Stimulated activated CD8-positive, alpha-beta memory T cell treated with anti-CD3 and anti-CD28 coated beads, Interleukin-12 subunit alpha, Interleukin-12 subunit beta, amount 100 ng/mL, for 1 hour (primary cell): Measurements from ENCODE around the gene WRNIP1.
"Not testable (repeated sequence)": the region's sequence is repeated elsewhere in the genome, so short reads cannot be mapped to it uniquely, and the experiment has no call there.

ENCODE experiments used
- DNase-seq: peaks from one replicate; pipeline ENCODE4 v3.0.0-alpha.2; 2020; ENCODE audit warnings: low read depth

Gene WRNIP1

DNA sequence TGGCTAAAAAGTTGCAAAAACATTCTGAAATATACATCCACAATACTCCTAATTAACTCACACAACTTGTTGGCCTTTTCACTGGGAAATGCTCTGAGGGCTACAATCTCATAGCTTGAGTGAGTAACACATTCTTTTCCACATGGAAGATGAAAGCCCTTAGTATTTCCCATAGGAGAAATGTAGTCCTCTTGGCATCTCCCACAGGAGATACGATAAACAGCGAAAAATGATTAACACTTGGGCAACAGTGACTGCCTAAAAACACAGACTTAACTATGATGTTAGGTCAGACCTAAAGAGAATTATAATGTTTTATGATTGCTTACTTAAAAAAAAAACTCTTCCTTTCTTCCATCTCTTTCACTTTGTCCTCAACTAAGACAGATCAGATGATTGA lies 23.4 kb upstream of the WRNIP1 start:
- no peak for DNase-seq

DNA sequence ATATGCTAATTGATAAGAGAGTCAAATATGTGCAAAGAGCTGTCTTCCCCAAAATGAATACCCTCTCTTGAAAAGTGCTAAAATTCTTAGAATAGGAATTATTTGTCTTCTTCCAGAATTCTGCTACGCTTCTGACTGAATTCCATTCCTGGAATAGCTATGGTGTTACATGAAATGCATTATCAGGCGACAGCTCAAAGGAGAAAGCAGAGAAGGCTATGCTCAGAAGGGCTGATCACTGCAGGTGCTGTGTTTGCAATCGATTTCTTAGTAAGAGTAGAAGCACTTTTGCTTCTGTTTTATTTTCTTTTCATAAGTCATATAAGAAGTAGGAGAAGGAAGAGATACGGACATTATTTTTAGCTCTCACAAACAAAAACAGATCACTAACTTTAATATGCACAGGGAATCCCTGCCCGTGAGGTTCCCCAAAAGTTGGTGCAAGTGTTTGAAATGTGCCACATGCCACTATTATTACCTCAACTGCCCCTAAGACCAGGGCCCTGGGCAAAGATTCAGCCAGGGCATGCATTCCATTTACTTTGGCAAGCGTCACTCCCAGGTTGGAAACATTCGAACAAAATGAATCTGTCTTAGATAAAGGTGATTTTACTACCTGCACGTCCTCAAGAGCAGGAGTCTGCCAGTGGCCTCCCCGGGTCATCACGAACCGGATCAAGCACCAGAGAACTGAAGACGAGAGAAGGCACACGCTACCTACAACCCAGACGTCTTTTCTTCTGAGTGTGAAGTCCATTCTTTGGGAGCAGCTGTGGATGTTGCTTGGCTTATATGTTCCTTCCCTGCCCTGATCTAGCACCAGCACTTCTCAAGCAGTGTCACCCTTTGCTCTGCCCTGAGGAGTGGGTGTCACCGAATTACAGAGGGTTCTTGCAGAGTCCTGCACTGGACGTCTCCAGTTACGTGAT lies 21.6 kb upstream of the WRNIP1 start:
- no peak for DNase-seq

DNA sequence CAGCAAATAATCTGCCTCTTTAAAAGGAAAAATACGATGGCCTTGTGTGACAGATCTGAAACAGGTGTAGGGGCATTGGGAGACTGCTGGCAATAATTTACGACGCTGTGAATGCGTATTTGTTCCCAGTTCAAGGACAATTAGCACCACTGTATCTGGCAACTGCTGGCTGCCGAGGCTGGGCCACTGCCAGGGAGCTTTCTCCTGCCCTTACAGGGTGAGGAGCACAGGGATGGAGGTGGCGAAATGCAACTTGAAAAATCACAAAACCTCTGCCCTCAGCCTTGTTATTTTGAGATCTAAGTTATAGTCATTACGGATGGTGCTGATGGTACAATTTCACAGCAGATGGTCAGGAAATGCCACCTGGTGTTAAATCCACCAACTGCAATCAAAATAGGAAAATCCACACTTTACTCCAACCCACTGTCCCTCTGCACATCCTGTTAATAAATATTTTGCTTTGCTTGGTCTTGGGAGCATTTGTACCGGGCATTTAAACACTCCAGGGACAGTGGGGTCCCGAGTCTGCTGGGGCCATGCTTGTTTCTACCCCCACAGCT lies 20.9 kb upstream of the WRNIP1 start:
- DNase-seq: no peak

DNA sequence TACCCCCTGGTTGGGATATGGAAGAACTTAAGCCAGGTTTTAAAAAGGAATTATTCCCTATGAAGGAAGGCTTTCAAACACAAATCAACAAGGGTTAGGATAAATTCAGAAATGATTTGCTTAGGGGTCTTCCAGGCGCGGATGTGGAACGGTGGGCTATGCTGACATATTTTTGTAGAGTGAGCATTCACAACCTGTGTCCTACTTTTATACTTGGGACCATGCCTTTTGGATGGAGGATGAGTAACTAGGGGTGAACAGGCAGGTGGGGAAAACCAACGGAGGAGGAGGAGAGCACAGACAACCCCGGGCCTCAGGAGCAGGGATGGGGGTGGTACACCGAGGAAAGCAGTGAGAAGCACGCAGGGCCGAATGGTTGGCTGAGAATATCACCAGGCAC lies 20.4 kb upstream of the WRNIP1 start:
- no peak for DNase-seq

DNA sequence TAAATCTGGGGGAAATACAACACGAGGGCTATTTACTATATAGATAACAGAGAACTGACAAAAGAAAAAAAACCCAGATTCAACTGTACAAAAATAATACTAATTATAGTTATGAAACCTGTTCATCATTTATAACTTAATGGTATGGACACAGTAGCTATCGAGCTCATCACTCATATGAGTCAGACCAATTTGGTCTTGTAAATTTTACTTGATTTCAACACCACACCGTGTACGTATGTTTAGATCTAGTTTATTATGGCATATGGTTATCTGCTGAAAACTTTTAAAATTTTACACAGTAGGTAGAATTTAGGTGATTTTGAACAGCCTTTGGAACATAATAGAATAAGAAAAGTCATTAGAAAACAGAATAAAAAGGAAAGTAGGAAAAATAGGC lies 19.9 kb upstream of the WRNIP1 start:
- DNase-seq: no peak

DNA sequence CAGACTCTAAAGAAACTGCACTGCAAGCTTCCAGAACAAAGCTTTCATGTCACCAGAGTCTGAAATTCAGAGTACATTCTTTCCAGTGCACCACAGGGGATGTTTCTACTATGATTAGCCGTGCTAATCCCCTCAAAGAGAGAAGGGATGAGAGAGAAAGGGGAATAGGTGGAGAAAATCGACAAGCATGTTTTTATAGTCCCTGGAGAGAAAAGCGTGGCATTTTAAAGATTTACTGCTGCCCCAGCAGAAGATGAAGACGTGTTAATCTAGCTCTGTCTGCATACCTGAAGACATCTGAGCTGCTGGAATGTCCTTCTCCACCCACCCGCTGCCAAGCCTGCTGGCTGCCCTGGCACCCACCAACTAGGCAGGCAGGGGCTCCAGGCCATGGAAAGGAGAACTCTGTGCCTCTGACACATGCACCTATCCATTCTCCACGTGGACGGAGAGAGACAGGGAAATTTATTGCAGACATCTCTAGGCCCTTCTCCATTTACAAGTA lies 18.6 kb upstream of the WRNIP1 start:
- DNase-seq: no peak

DNA sequence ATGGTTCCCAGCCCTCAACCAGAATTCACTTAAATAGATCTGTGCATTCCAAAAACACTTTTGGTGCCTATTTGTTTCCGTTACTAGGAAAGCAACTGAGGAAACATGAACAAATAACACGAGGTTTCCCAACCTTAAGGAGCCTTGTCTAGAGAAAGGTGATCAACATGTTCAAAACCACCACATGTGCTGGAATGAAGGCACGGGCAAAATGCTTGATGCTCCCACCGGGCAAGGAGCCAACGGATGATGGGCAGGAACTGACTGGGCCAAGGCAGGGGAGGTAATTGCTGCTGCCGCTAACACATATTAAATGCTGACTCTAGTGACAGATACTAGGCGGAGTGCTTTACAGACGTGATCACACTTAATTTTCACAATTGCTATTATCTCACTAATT lies 17.0 kb upstream of the WRNIP1 start:
- no peak for DNase-seq

DNA sequence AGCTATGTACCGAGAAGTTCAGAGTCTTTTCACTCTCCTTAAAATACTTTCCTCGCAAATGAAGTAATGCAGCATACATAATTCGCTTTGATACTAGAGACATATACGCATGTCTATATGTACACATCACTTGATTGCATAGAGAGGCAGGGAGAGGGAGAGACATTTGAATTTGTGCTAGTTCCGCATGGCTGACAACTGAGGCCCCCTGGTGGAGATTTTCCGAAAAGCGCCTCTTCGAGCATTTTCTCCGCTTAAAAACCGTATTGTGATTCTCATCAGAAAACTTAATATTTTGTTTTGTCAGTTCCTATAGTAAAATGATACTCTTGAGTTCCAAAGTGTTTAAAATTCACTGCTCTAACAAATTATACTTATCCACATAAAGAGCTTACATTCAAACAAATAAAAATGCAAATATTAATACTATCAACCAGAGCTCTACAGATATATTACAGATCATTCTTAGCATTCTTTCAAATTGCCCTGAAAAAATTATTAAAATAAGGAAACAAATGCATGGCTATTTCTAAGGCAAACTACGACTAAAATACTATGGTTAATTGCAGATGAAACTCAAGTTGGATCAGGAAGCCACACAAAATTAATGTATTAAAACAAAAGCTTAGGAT lies 15.1 kb upstream of the WRNIP1 start:
- DNase-seq: peak; percentile 55

DNA sequence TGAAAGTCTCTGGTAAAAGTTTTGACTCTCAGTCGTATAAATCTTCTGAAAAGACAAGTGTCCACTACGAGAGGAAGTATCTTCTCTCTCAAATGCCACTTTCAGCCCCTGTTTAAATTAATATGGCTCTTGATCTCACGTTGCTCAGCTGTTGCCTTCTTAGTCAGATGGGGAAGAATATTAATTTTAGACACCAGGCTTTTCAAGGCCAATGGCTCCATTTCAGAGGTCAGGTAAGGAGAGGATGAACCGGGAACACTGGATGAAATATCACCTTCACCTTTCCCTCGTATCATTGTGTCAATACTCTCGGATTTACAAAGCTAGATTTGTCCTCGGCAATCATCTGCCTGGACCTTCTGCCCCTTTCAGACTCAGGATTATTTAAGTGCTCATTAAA lies 14.4 kb upstream of the WRNIP1 start, which contains the start of gene MYLK4:
TSS of gene MYLK4 (minus strand) at position 91 of the 400 bp plus-strand sequence. CDS start 1,628 bp downstream, outside the sequence.
- DNase-seq: no peak

DNA sequence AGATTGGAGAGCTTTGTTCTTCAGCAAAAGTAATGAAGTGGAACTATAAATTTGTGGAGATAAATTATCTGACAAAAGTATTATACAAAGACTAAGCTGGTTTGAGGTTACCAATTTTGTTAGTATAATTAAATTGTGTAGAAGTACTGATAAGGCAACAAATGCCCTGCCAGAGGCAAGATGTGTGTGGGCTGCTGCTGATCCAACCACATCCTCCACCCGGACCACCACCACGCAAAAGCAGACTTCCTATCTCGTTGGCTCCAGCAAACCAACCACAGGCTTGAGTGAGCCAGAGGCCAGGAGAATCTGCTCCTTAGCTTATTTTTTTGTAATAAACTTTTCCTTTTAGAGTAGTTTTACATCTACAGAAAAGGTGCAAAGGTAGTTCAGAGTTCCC lies 13.3 kb upstream of the WRNIP1 start:
- DNase-seq: no peak

DNA sequence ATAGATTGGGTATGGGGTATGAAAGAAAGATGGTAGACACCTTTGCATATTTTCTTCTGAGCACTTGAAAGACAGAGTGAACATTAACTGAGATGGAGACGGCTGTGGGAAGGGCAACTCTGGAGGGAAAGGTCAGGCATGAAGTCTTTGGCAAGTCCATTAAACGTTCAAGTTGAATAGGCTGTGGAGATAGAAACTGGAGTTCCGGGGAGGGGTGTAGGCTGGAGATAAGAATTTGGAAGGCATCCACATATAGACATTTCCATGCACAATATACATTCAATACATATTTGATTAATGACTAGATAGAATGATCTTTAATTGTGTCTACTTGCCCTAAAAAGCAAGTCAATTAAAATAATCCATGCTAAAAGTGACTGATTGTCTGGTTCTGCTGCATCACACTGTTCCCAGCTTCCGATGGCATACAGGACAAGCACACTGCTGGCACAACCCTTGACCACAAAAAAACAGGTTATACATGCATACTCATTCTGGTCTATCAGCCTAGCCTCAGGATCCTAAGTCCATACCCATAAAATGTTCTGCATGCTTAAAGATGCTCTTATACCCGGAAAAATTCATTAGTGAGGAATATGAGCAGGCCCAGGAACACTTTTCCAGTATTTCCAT lies 12.6 kb upstream of the WRNIP1 start:
- DNase-seq: no peak

DNA sequence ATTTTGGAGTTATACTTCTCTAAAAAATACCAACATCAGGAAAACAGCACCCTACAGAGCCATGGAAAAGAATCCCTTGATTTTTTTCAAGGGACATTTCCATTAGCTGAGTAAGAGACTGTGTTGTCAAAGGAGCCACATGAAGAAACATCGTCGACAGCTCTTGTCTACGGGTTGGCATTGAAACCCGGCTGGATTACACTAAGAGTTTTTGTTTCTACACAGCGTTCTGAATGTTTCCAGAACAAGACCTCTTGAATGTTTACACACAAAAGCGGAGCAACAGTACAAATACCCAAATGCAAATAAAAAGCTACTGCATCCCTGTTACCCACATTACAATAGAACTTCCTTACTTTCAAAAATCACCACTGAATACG lies 12.1 kb upstream of the WRNIP1 start:
- no peak for DNase-seq

DNA sequence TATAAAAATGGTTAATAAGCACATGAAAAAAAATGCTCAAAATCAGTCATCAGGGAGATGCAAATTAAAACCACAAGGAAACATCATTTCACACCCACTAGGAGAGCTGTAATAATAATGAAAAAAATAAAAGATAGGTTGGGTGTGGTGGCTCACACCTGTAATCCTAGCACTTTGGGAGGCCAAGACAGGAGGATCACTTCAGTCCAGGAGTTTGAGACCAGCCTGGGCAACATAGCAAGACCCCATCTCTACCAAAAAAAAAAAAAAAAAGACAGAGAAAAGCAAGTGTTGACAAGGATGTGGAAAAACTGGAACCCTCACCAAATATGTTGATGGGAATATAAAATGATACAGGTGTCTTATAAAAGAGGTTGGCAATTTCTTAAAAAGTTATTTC lies 11.4 kb upstream of the WRNIP1 start:
- DNase-seq: no peak

DNA sequence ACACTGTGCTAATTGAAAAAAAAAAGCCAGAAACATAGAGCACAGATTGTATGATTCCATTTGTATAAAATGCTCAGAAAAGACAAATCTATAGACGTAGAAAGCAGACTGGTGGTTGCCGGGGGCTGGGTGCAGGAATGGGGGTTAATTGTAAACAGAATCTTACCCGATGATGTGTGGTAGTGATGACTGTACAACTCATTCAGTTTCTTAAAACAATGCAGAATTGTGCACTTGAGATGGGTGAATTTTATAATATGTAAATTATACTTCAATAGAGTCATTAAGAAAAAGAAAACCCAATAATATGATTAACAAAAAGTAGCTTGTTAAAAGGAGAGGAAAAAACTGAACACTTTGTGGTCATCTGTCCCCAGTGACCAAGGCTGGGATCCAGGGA lies 10.8 kb upstream of the WRNIP1 start:
- no peak for DNase-seq

DNA sequence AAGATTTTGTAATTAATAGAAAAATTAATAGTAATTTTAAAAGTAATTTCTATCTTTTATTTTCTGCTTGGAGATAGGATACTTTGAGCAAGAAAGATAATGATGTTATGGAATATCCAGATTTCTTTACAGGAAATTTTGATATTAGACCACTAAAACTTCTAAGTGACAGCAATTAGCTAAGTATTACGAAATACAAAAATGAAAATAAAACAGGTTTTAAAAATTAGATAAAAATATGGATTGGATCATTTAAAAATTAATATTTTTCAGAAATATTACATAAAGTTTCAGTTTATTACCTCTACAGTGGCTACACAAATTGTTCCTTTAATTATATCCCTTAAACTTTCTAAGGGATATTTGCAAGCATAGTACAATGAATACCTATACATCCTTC lies 10.3 kb upstream of the WRNIP1 start:
- no peak for DNase-seq

DNA sequence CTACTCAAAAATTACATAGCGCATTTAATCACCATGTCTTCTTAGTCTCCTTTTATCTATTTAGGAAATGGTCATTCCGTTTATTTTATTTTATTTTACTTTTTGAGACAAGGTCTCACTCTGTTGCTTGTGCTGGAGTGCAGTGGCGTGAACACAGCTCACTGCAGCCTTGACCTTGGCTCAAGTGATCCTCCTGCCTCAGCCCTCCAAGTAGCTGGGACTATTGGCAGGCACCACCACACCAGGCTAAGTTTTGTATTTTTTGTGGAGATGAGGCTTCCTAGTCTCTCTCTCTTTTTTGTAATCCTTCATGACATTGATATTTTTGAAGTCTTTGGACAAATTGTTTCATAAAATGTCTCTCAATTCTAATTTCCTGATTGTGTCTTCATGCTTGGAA lies 9.7 kb upstream of the WRNIP1 start:
- no peak for DNase-seq

DNA sequence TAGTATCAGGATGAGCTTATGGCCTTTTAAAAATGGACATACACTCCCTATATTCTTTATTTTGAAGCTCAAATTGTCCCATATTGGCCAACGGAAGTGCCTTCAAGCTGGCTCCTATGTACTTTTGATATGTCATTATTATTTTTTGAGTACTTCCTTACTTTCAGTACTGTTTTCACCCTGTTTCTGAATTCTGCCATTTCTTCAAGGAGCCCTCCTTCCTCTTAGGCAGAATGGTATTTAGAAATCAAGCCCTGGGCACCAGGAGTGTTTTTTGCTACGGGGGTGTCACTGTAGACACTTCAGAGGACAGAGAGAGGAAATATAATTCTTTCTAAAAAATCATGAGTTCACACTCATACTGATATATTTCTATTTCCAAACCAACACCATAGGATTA lies 9.0 kb upstream of the WRNIP1 start:
- no peak for DNase-seq

DNA sequence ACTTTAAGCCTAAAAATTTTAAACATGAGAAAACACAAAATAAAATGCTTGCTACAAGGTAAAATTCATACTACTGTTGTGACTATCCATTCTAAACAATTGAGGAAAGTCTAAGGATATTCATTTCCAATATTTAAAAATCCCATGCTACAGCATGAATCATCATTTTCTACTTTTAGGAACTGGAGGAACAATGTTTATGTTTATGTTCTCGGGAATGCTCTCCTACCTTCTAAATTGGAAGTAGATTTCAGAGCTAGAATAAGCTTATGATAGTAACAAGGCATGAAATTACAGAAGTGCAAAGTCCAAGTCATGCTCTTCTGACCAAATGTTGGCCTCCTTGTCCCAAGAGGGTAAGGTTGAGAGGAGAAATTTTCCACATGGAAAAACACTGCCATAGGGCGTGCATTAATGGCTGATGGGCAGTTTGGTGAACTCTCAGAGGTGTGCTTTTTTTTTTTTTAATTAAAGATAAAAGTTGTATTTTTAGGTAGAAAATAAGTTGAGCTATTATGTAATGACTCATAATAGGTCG lies 8.4 kb upstream of the WRNIP1 start:
- DNase-seq: no peak

DNA sequence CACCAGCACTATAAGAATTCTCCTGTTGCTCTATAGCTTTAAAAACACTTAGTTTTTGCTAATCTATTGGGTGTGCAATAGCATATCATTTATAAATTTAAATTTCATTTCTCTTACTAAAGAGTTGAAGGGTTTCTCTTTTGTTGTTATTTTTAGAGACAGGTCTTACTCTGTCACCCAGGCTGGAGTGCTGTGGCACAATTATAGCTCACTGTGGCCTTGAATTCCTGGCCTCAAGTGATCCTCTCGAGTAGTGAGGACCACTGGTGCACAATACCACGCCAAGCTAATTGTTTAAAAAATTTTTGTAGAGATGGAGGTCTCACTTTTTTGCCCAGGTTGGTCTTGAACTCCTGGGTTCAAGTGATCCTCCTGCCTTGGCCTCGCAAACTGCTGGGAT lies 6.2 kb upstream of the WRNIP1 start:
- no peak for DNase-seq

DNA sequence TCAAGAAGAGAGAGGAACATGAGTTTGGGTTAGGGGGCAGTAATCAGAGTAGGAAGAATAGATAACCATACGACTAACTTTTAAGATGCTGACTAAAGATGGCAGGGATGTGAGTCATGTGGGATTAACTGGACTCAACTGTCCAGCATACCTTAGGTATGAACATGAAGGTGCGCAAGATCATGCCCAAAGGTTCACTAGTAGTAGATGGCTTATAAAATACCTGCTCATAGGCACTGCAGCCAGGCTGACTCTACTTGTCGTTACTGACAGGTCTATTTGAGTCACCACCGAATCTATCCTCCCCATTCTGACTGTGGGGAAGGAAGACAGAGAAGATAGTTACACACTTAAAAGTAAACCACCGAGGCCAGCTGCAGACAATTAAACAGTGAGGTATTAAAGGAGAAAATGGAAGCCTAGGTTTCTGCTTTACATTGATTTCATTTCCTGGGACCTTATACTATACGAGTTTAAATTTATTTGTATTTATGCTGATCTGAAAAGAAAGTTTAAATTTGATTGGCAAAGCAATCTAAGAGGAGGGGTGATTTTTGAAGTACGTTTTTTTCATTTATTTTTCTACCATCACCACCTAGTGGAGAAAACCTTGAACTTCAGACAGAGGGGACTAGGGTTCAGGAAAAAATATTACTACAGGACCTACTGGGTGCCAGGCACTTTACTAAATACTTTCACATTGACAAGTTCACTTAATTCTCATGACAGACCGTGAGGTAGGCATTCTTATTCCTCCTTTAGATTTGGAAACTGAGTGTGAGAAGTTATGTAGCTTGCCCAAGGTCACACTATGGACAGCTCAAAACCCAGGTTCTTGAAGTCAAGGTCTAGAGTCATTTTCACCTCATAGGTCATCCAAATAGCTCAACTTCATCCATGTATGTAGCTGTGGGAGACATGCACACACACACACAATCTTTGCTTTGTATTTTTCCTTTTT lies 4.0 kb upstream of the WRNIP1 start:
- no peak for DNase-seq

DNA sequence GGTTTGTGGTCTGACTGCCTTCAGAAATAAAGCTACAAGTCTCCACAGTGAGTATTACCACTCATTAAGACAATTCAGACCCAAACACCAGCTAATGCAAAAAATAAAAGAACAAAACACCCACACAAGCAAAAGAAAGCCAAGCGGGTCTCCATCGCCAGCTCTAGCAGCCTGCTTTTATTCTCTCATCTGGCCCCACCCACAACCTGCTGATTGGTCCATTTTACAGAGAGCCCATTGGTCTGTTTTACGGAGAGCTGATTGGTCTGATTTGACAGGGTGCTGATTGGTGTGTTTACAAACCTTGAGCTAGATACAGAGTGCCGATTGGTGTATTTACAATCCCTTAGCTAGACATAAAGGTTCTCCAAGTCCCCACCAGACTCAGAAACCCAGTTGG lies 2.3 kb upstream of the WRNIP1 start:
- not testable (repeated sequence) for DNase-seq
